H1 (cell line): ENCODE results near the gene DYSF. TPM values are rescaled to one million over a fixed set of nuclear protein-coding genes. Genes with fewer than 3 reads are reported as not detected.

Experiments used
- CTCF ChIA-PET: fragments of 300-600 bp; sonication (Branson Sonifier 250); formaldehyde crosslinking; loops from one replicate; lab custom pipeline; 2021; ENCODE audit not compliant: partially characterized antibody; lab: Charles Lee
- POLR2A ChIA-PET: fragments of 300-600 bp; sonication (Branson Sonifier 250); formaldehyde crosslinking; loops from one replicate; lab custom pipeline; 2021; ENCODE audit warnings: inconsistent platforms; ENCODE audit not compliant: partially characterized antibody; lab: Charles Lee
- DNase-seq, 2 experiments: peaks; one replicate each; pipeline versions ENCODE4 v3.0.0 to v3.0.0-alpha.2; 2010 to 2022; ENCODE audit warnings: low spot score in 2 of 2, low read depth in 1 of 2, mixed read lengths in 1 of 2
- FAIRE-seq: peaks from 2 replicates; lab custom pipeline; 2011; peaks lifted over from hg19 to GRCh38; lab: Jason Lieb, UNC
- H2AFZ ChIP-seq: 2 replicates; pipeline ENCODE4 v1.8.1; 2012; ENCODE audit warnings: low read length, inconsistent platforms
- H2AK5ac ChIP-seq: 2 replicates; pipeline ENCODE4 v1.6.1; 2013; ENCODE audit warnings: low read depth, low read length
- H2BK120ac ChIP-seq: replicated peaks from 2 replicates; pipeline ENCODE3; 2013; ENCODE audit warnings: low read depth, low read length, inconsistent platforms
- H2BK12ac ChIP-seq: 2 replicates; pipeline ENCODE4 v1.6.1; 2013; ENCODE audit warnings: low read depth, low read length
- H2BK15ac ChIP-seq: 2 replicates; pipeline ENCODE4 v1.6.1; 2013; ENCODE audit warnings: low read length
- H2BK20ac ChIP-seq: 2 replicates; pipeline ENCODE4 v1.6.1; 2013; ENCODE audit warnings: low read length
- H2BK5ac ChIP-seq: 2 replicates; pipeline ENCODE4 v1.6.1; 2013; ENCODE audit warnings: low read depth, low read length
- H3K14ac ChIP-seq: 2 replicates; pipeline ENCODE4 v1.6.1; 2013; ENCODE audit warnings: inconsistent platforms; ENCODE audit not compliant: insufficient read length
- H3K18ac ChIP-seq: 2 replicates; pipeline ENCODE4 v1.6.1; 2013; ENCODE audit warnings: low read length; ENCODE audit errors: extremely low read depth
- H3K23ac ChIP-seq: 2 replicates; pipeline ENCODE4 v1.6.1; 2013; ENCODE audit warnings: inconsistent platforms; ENCODE audit not compliant: insufficient read length
- H3K23me2 ChIP-seq: 2 replicates; pipeline ENCODE4 v1.6.1; 2013; ENCODE audit warnings: low read depth, low read length
- H3K27ac ChIP-seq: 2 replicates; pipeline ENCODE4 v1.6.1; 2011; ENCODE audit warnings: low read depth, low read length, inconsistent platforms
- H3K27me3 ChIP-seq, 4 experiments: replicated peaks in 1 of 4; 1 replicate in 1 of 4; 2 replicates in 3 of 4; pipeline versions ENCODE4 v1.6.1 to v1.8.1; 2011 to 2013; ENCODE audit warnings: low read length in 3 of 4, mild to moderate bottlenecking in 3 of 4, inconsistent platforms in 2 of 4, mixed read lengths in 2 of 4, moderate library complexity in 1 of 4; ENCODE audit not compliant: control insufficient read depth in 3 of 4, insufficient read depth in 3 of 4; ENCODE audit errors: extremely low read depth in 1 of 4
- H3K36me3 ChIP-seq, 4 experiments: 2 replicates each; pipeline versions ENCODE4 v1.6.1 to v1.8.1; 2011 to 2013; ENCODE audit warnings: mild to moderate bottlenecking in 4 of 4, low read length in 3 of 4, moderate library complexity in 2 of 4, control low read depth in 1 of 4, inconsistent platforms in 1 of 4; ENCODE audit not compliant: insufficient read depth in 4 of 4, control insufficient read depth in 2 of 4
- H3K4ac ChIP-seq: replicated peaks from 2 replicates; pipeline ENCODE3; 2013; ENCODE audit warnings: low read length, low read depth, mixed read lengths, inconsistent platforms; ENCODE audit not compliant: insufficient read length
- H3K4me1 ChIP-seq, 4 experiments: replicated peaks in 1 of 4; 1 replicate in 1 of 4; 2 replicates in 3 of 4; pipeline versions ENCODE4 v1.6.1 to v1.8.1; 2011 to 2013; ENCODE audit warnings: low read length in 3 of 4, inconsistent platforms in 2 of 4, mixed read lengths in 1 of 4; ENCODE audit not compliant: insufficient read depth in 4 of 4, control insufficient read depth in 3 of 4
- H3K4me2 ChIP-seq, 2 experiments: 2 replicates each; pipeline versions ENCODE4 v1.6.1 to v1.8.1; 2011 to 2013; ENCODE audit warnings: low read depth in 2 of 2, low read length in 2 of 2, control low read depth in 1 of 2, inconsistent platforms in 1 of 2, mild to moderate bottlenecking in 1 of 2; ENCODE audit not compliant: insufficient read depth in 1 of 2
- H3K4me3 ChIP-seq, 4 experiments: fragments of 200-600, 300-600 bp in 1 of 4; sonication (generic), shearing (Covaris generic), sonication (Bioruptor Twin) in 1 of 4; 2 replicates each; pipeline versions ENCODE4 v1.5.1 to v1.8.1; 2011 to 2016; ENCODE audit warnings: low read length in 4 of 4, low read depth in 3 of 4, control low read depth in 2 of 4, inconsistent platforms in 2 of 4, mild to moderate bottlenecking in 2 of 4, mixed read lengths in 1 of 4, moderate library complexity in 1 of 4; ENCODE audit not compliant: insufficient read depth in 2 of 4; ENCODE audit errors: extremely low read depth in 1 of 4
- H3K56ac ChIP-seq: replicated peaks from 2 replicates; pipeline ENCODE3; 2013; ENCODE audit warnings: low read depth, mild to moderate bottlenecking, mixed read lengths, low read length, inconsistent platforms; ENCODE audit not compliant: insufficient read length
- H3K79me1 ChIP-seq: 2 replicates; pipeline ENCODE4 v1.6.1; 2013; ENCODE audit warnings: low read depth, low read length, control low read depth
- H3K79me2 ChIP-seq, 2 experiments: 2 replicates each; pipeline versions ENCODE4 v1.6.1 to v1.8.1; 2012 to 2013; ENCODE audit warnings: low read length in 2 of 2, mild to moderate bottlenecking in 2 of 2, inconsistent platforms in 1 of 2; ENCODE audit not compliant: insufficient read depth in 2 of 2, control insufficient read depth in 1 of 2
- H3K9ac ChIP-seq, 4 experiments: replicated peaks in 1 of 4; 1 replicate in 1 of 4; 2 replicates in 3 of 4; pipeline versions ENCODE4 v1.6.1 to v1.8.1; 2011 to 2013; ENCODE audit warnings: low read depth in 3 of 4, low read length in 3 of 4, control low read depth in 2 of 4, mild to moderate bottlenecking in 2 of 4, moderate library complexity in 2 of 4, inconsistent platforms in 1 of 4; ENCODE audit errors: extremely low read depth in 1 of 4
- H3K9me3 ChIP-seq, 2 experiments: 2 replicates each; pipeline versions ENCODE4 v1.6.1 to v1.8.1; 2012 to 2013; ENCODE audit warnings: mild to moderate bottlenecking in 2 of 2, moderate library complexity in 2 of 2, control low read depth in 1 of 2, inconsistent platforms in 1 of 2, low read depth in 1 of 2, low read length in 1 of 2, mixed read lengths in 1 of 2; ENCODE audit not compliant: insufficient read depth in 2 of 2
- H4K20me1 ChIP-seq, 2 experiments: replicated peaks in 1 of 2; 2 replicates each; pipeline versions ENCODE3 to v1.8.1; 2011 to 2013; ENCODE audit warnings: inconsistent platforms in 2 of 2, low read length in 2 of 2, mild to moderate bottlenecking in 1 of 2; ENCODE audit not compliant: insufficient read depth in 2 of 2, control insufficient read depth in 1 of 2
- H4K5ac ChIP-seq: 2 replicates; pipeline ENCODE4 v1.6.1; 2013; ENCODE audit warnings: low read length, low read depth, mixed read lengths, inconsistent platforms; ENCODE audit not compliant: insufficient read length
- H4K8ac ChIP-seq: 2 replicates; pipeline ENCODE4 v1.8.0; 2013; ENCODE audit warnings: mild to moderate bottlenecking, moderate library complexity, low read length, inconsistent platforms; ENCODE audit not compliant: insufficient read depth; ENCODE audit errors: extremely low read depth
- H4K91ac ChIP-seq: replicated peaks from 2 replicates; pipeline ENCODE3; 2013; ENCODE audit warnings: low read length, mixed read lengths, inconsistent platforms; ENCODE audit not compliant: insufficient read length
- BRCA1 ChIP-seq: IDR thresholded peaks from 2 replicates; pipeline ENCODE4 v1.6.1; 2012; ENCODE audit warnings: low read depth, low read length, improper control_type of control experiment
- CEBPB ChIP-seq: IDR thresholded peaks from 2 replicates; pipeline ENCODE4 v1.6.1; 2012; ENCODE audit warnings: low read depth, low read length
- CREB1 ChIP-seq: IDR thresholded peaks from 2 replicates; pipeline ENCODE4 v1.6.1; 2012; ENCODE audit warnings: inconsistent platforms
- EZH2 ChIP-seq: fragments of 200-600 bp; sonication (generic); IDR thresholded peaks from 2 replicates; pipeline ENCODE4 v1.7.1; 2012; ENCODE audit warnings: low read depth, mild to moderate bottlenecking, moderate library complexity, low read length, inconsistent platforms; ENCODE audit not compliant: severe bottlenecking
- HDAC6 ChIP-seq: IDR thresholded peaks from one replicate; pipeline ENCODE4 v1.7.1; 2012; ENCODE audit warnings: low read depth, mild to moderate bottlenecking, inconsistent platforms, low read length, moderate library complexity
- JUND ChIP-seq: IDR thresholded peaks from 2 replicates; pipeline ENCODE4 v1.6.1; 2011; ENCODE audit warnings: mild to moderate bottlenecking, improper control_type of control experiment, low read length
- NRF1 ChIP-seq: IDR thresholded peaks from 2 replicates; pipeline ENCODE4 v1.6.1; 2011; ENCODE audit warnings: mild to moderate bottlenecking, low read depth, low read length, improper control_type of control experiment
- RAD21 ChIP-seq, 2 experiments: IDR thresholded peaks in 1 of 2; conservative IDR thresholded peaks in 1 of 2; 2 replicates each; pipeline ENCODE4 v1.6.1; 2011; ENCODE audit warnings: low read depth in 2 of 2, low read length in 2 of 2, improper control_type of control experiment in 1 of 2, inconsistent platforms in 1 of 2, mild to moderate bottlenecking in 1 of 2, moderate library complexity in 1 of 2
- RBBP5 ChIP-seq: IDR thresholded peaks from 2 replicates; pipeline ENCODE4 v1.7.1; 2012; ENCODE audit warnings: low read depth, mild to moderate bottlenecking, inconsistent platforms, low read length, moderate library complexity, borderline replicate concordance
- SAP30 ChIP-seq: fragments of 300-600 bp; sonication (generic); IDR thresholded peaks from 2 replicates; pipeline ENCODE4 v1.7.1; 2012; ENCODE audit warnings: low read length, moderate library complexity, mild to moderate bottlenecking, inconsistent platforms; ENCODE audit not compliant: insufficient read depth, insufficient replicate concordance
- SUZ12 ChIP-seq: fragments of 200-600 bp; sonication (generic); IDR thresholded peaks from 2 replicates; pipeline ENCODE4 v1.6.1; 2012; ENCODE audit warnings: mild to moderate bottlenecking, inconsistent platforms, low read length, moderate library complexity, mixed read lengths
- TEAD4 ChIP-seq: IDR thresholded peaks from 2 replicates; pipeline ENCODE4 v1.6.1; 2012; ENCODE audit warnings: low read depth, low read length, inconsistent platforms, mixed read lengths
- whole genome bisulfite sequencing, 2 experiments: shearing (Covaris generic) in 1 of 2; methylation state at CpG; one replicate each; pipeline versions ENCODE4 v1.1.6 to v1.1.7; 2013 to 2015; ENCODE audit warnings: low lambda C conversion rate in 2 of 2, mixed read lengths in 2 of 2, inconsistent platforms in 1 of 2, low coverage in 1 of 2, missing lambda C conversion rate in 1 of 2; ENCODE audit not compliant: insufficient replicate concordance in 2 of 2, insufficient coverage in 1 of 2, insufficient read length in 1 of 2; ENCODE audit errors: extremely low coverage in 1 of 2, missing lambda C conversion rate in 1 of 2; 5-methylcytosine and 5-hydroxymethylcytosine counted together
- polyA plus RNA-seq, 7 experiments: library from polyadenylated mRNA; depleted of rRNA in 3 of 7; stranded (reverse) in 5 of 7; unstranded in 2 of 7; fragments of >200 nt in 5 of 7; fragments of 200-250 nt in 2 of 7; gene quantifications; 1 replicate in 5 of 7; 2 replicates in 1 of 7; 4 replicates in 1 of 7; pipeline versions ENCODE4 v1.2.1 to v1.2.3, GENCODE V29; 2011 to 2013; ENCODE audit warnings: missing spikeins in 2 of 7, mixed read lengths in 2 of 7
- total RNA-seq: library from RNA; stranded (reverse); fragmentation: NEBNext Ultra II Directional; extraction: Animal tissue kit (Norgen Biotek cat#: 25700); gene quantifications from 2 replicates; pipeline ENCODE4 v1.2.1, GENCODE V29; 2021
- TF ChIP-seq, protein P1 (sequence below): IDR thresholded peaks from 2 replicates; pipeline ENCODE4 v1.6.1; 2012; ENCODE audit warnings: inconsistent platforms

Gene DYSF
- total and polyA plus RNA-seq, 2 of the 8 experiments (the other 6 are each of a cell fraction or from before 2014, with no cell fraction given), result 5.8 to 7.1 TPM

DNA sequence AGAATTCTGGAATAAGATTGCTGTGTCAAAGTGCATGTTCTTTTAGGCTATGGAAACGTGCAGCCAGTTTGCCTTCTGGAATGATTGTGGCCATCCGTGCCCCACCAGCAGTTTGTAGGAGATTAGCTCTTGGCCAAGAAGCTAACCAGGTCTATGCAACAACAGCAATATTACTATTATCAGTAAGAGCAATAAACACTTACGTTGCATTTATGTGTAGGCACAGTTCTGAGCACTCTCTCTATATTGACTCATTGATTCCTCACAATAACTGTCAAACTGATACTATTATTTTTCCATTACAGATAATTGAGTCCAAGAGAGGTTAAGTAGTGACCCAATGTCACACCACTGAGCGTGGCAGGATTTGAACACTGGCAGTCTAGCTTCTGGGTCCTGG is 186.4 kb downstream of the DYSF start:
- POLR2A ChIA-PET, result no interaction called here
- no peak overlapping the region for H3K18ac ChIP-seq
- H2BK5ac ChIP-seq, result no peak overlapping the region
- no peak overlapping the region for H4K91ac ChIP-seq
- H3K23ac ChIP-seq, result no peak overlapping the region
- no peak overlapping the region for H4K5ac ChIP-seq
- no peak overlapping the region for H4K8ac ChIP-seq
- no peak overlapping the region for H2BK12ac ChIP-seq
- no peak overlapping the region for H2AFZ ChIP-seq
- no peaks in the 10 kb centered on the region for H3K79me1 ChIP-seq
- no peak for DNase-seq
- no peak overlapping the region for H3K27ac ChIP-seq
- no peaks in the 10 kb centered on the region for H3K79me2 ChIP-seq
- H2BK120ac ChIP-seq, result no peak overlapping the region
- TF ChIP-seq, protein P1, sequence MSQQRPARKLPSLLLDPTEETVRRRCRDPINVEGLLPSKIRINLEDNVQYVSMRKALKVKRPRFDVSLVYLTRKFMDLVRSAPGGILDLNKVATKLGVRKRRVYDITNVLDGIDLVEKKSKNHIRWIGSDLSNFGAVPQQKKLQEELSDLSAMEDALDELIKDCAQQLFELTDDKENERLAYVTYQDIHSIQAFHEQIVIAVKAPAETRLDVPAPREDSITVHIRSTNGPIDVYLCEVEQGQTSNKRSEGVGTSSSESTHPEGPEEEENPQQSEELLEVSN, result no peak
- TF ChIP-seq NRF1 (no peak), SUZ12 (no peak), RBBP5 (no peak), BRCA1 (no peak), RAD21 (IDR thresholded peaks at IDR 0.05 in 1 of 2, conservative IDR thresholded peaks at IDR 0.05 in 1 of 2; ENCODE audit: low read depth in 2 of 2, low read length in 2 of 2) (no peak), JUND (no peak), CREB1 (no peak), TEAD4 (no peak), EZH2 (no peak), SAP30 (no peak), HDAC6 (no peak), CEBPB (no peak)
- H3K56ac ChIP-seq, result no peak overlapping the region
- peaks cover 0 to 2% of the 10 kb centered on the region in 2 experiments for H4K20me1 ChIP-seq
- FAIRE-seq, result no peak
- H3K4ac ChIP-seq, result no peak overlapping the region
- H2BK20ac ChIP-seq, result no peak overlapping the region
- no peaks in the 10 kb centered on the region for H3K27me3 ChIP-seq
- H2AK5ac ChIP-seq, result no peak overlapping the region
- no peak overlapping the region for H3K4me3 ChIP-seq
- H2BK15ac ChIP-seq, result no peak overlapping the region
- no peak overlapping the region for H3K14ac ChIP-seq
- CTCF ChIA-PET, result interaction anchor here (1.4 kb wide), 1 partner anchor 158 kb away, joined by 4 read pairs; no protein-coding TSS in a partner anchor
- no peaks in the 10 kb centered on the region for H3K9me3 ChIP-seq
- no peak overlapping the region for H3K4me2 ChIP-seq
- H3K36me3 ChIP-seq, result no peaks in the 10 kb centered on the region
- no peaks in the 10 kb centered on the region for H3K23me2 ChIP-seq
- 84% methylated on average over 4 of the region's 4 CpGs; no CpG with 5 or more reads in 1 of the 2 experiments for WGBS, 2 experiments
- H3K4me1 ChIP-seq, result no peaks in the 10 kb centered on the region
- H3K9ac ChIP-seq, result no peak overlapping the region
